GM12878 (cell line): ENCODE results near the gene GFRA3. TPM values are rescaled to one million over a fixed set of nuclear protein-coding genes. Genes with fewer than 3 reads are reported as not detected.

ENCODE experiments used
- ATAC-seq: fragments of 200-7000 bp; cut with Tn5 transposase; 3 replicates; pipeline ENCODE4 v1.9.1; 2020; ENCODE audit warnings: mild to moderate bottlenecking, moderate library complexity
- BruUV-seq: library from RNA; stranded (reverse); fragments of 400-500 nt; replicated peaks from 2 replicates; lab custom pipeline; 2021; lab: Mats Ljungman, UMichigan
- CTCF ChIA-PET: fragments of 300-600 bp; sonication (Branson Sonifier 250); formaldehyde crosslinking; extraction: SDS; loops from one replicate; lab custom pipeline; 2021; ENCODE audit warnings: inconsistent platforms; lab: Yijun Ruan, JAX
- POLR2A ChIA-PET: fragments of 350-600 bp; formaldehyde crosslinking; extraction: SDS; loops from one replicate; lab custom pipeline; 2021; ENCODE audit warnings: inconsistent platforms; lab: Charles Lee
- RAD21 ChIA-PET: fragments of 300-600 bp; sonication (Branson Sonifier 250); formaldehyde crosslinking; loops from one replicate; lab custom pipeline; 2023; ENCODE audit warnings: antibody characterized with exemption; ENCODE audit not compliant: unreplicated experiment; lab: Charles Lee
- SMC1A ChIA-PET: fragments of 300-600 bp; sonication (Branson Sonifier 250); formaldehyde crosslinking; loops from one replicate; lab custom pipeline; 2023; ENCODE audit not compliant: unreplicated experiment, uncharacterized antibody; lab: Charles Lee
- DNase-seq: peaks from one replicate; pipeline ENCODE4 v3.0.0-alpha.2; 2011; ENCODE audit warnings: low read depth, low spot score
- FAIRE-seq: peaks from 3 replicates; lab custom pipeline; 2011; peaks lifted over from hg19 to GRCh38; lab: Jason Lieb, UNC
- H2AFZ ChIP-seq: 2 replicates; pipeline ENCODE4 v1.6.0; 2011; ENCODE audit warnings: low read depth, low read length, control low read depth; ENCODE audit not compliant: control insufficient read depth
- H3K27ac ChIP-seq: 2 replicates; pipeline ENCODE4 v1.5.1; 2011; ENCODE audit warnings: control low read depth; ENCODE audit not compliant: control insufficient read depth, insufficient read depth
- H3K27me3 ChIP-seq, 2 experiments: replicated peaks in 1 of 2; 2 replicates each; pipeline versions ENCODE4 v1.6.0 to v1.6.1; 2011; ENCODE audit warnings: low read length in 1 of 2; ENCODE audit not compliant: control insufficient read depth in 2 of 2, insufficient read depth in 2 of 2
- H3K36me3 ChIP-seq, 2 experiments: 2 replicates each; pipeline ENCODE4 v1.5.1; 2011; ENCODE audit warnings: low read length in 1 of 2; ENCODE audit not compliant: control insufficient read depth in 2 of 2, insufficient read depth in 2 of 2
- H3K4me1 ChIP-seq: 2 replicates; pipeline ENCODE4 v1.6.1; 2011; ENCODE audit warnings: mild to moderate bottlenecking, low read length, moderate library complexity, mixed read lengths; ENCODE audit not compliant: control insufficient read depth, insufficient read depth
- H3K4me2 ChIP-seq: 2 replicates; pipeline ENCODE4 v1.6.0; 2011; ENCODE audit warnings: control low read depth; ENCODE audit not compliant: control insufficient read depth, insufficient read depth
- H3K4me3 ChIP-seq: fragments of 200-600 bp; sonication (generic); 2 replicates; pipeline ENCODE4 v1.5.1; 2016
- H3K79me2 ChIP-seq: 2 replicates; pipeline ENCODE4 v1.6.0; 2011; ENCODE audit warnings: low read length; ENCODE audit not compliant: control insufficient read depth, insufficient read depth
- H3K9ac ChIP-seq: 2 replicates; pipeline ENCODE4 v1.8.0; 2011; ENCODE audit warnings: low read length, control low read depth, mixed read lengths; ENCODE audit not compliant: control insufficient read depth, insufficient read depth
- H3K9me3 ChIP-seq: replicated peaks from 3 replicates; pipeline ENCODE4 v1.5.1; 2011; ENCODE audit warnings: mild to moderate bottlenecking, low read length; ENCODE audit not compliant: control insufficient read depth, insufficient read depth
- H4K20me1 ChIP-seq: 2 replicates; pipeline ENCODE4 v1.6.0; 2011; ENCODE audit not compliant: control insufficient read depth, insufficient read depth
- ATF7 ChIP-seq: fragments of 450-650 bp; IDR thresholded peaks from 2 replicates; pipeline ENCODE4 v1.6.1; 2016; ENCODE audit warnings: low read depth, mild to moderate bottlenecking
- BHLHE40 ChIP-seq, 2 experiments: fragments of 450-650 bp in 1 of 2; IDR thresholded peaks; 2 replicates each; pipeline ENCODE4 v1.6.1; 2011 to 2017; ENCODE audit warnings: low read depth in 2 of 2, borderline replicate concordance in 1 of 2, improper control_type of control experiment in 1 of 2, low read length in 1 of 2, mild to moderate bottlenecking in 1 of 2
- GABPA ChIP-seq: IDR thresholded peaks from 2 replicates; pipeline ENCODE4 v1.6.1; 2014; ENCODE audit warnings: antibody characterized with exemption, low read depth, mild to moderate bottlenecking, inconsistent platforms
- GATAD2B ChIP-seq: fragments of 450-650 bp; conservative IDR thresholded peaks from 2 replicates; pipeline ENCODE4 v1.6.1; 2017; ENCODE audit warnings: low read depth, mild to moderate bottlenecking, moderate library complexity
- MYB ChIP-seq: fragments of 150-350 bp; IDR thresholded peaks from 2 replicates; pipeline ENCODE4 v1.6.1; 2014; ENCODE audit warnings: mild to moderate bottlenecking, low read depth, low read length, borderline replicate concordance
- NFXL1 ChIP-seq: fragments of 450-650 bp; IDR thresholded peaks from 2 replicates; pipeline ENCODE4 v1.6.1; 2017; ENCODE audit warnings: antibody characterized with exemption, mild to moderate bottlenecking, borderline replicate concordance
- NR2C1 ChIP-seq: fragments of 450-650 bp; IDR thresholded peaks from 2 replicates; pipeline ENCODE4 v1.6.1; 2017; ENCODE audit warnings: antibody characterized with exemption, mild to moderate bottlenecking, moderate library complexity
- RFX5 ChIP-seq: IDR thresholded peaks from 2 replicates; pipeline ENCODE4 v1.6.1; 2011; ENCODE audit warnings: low read depth, low read length, improper control_type of control experiment
- TCF7 ChIP-seq: IDR thresholded peaks from 2 replicates; pipeline ENCODE4 v1.6.1; 2014; ENCODE audit warnings: antibody characterized with exemption, borderline replicate concordance
- WRNIP1 ChIP-seq: IDR thresholded peaks from 2 replicates; pipeline ENCODE4 v1.6.1; 2011; ENCODE audit warnings: low read depth, low read length, improper control_type of control experiment, borderline replicate concordance
- ZNF687 ChIP-seq: fragments of 450-650 bp; IDR thresholded peaks from 2 replicates; pipeline ENCODE4 v1.6.1; 2017; ENCODE audit warnings: mild to moderate bottlenecking, moderate library complexity
- in situ Hi-C: fragments of 300-500 bp; cut with MboI; formaldehyde crosslinking; loops from 9 replicates; pipeline ENCODE4 v1.14.3; 2018; ENCODE audit warnings: mixed read lengths
- intact Hi-C: fragments of 100-400 bp; cut with micrococcal nuclease; formaldehyde crosslinking; loops from one replicate; pipeline ENCODE4 v1.14.2; 2022; ENCODE audit not compliant: unreplicated experiment
- polyA plus RNA-seq, 11 experiments: library from polyadenylated mRNA; depleted of rRNA in 4 of 11; unstranded in 6 of 11; stranded (reverse) in 5 of 11; fragments of >200 nt; fragmentation: Nextera tagmentation in 4 of 11; fragmentation: Illumina TruSeq in 1 of 11; extraction: Ambion mirVana in 4 of 11; extraction: Trizol in 1 of 11; gene quantifications; 1 replicate in 1 of 11; 2 replicates in 10 of 11; pipeline versions ENCODE4 v1.2.1 to v1.2.3, GENCODE V29; 2011 to 2016; ENCODE audit warnings: inconsistent platforms in 2 of 11, missing spikeins in 2 of 11, low read depth in 1 of 11
- total RNA-seq, 4 experiments: library from RNA; depleted of rRNA in 3 of 4; stranded (reverse); fragments of >200 nt in 3 of 4; fragmentation: Illumina TruSeq in 1 of 4; extraction: Trizol in 1 of 4; gene quantifications; 2 replicates each; pipeline versions ENCODE4 v1.2.1 to v1.2.3, GENCODE V29; 2013 to 2021

The GFRA3 gene
- total and polyA plus RNA-seq, 10 of the 15 experiments (the other 5 are each of a cell fraction or from before 2014, with no cell fraction given), result 0.06 to 0.10 (median 0.08) TPM; not detected in 7

DNA sequence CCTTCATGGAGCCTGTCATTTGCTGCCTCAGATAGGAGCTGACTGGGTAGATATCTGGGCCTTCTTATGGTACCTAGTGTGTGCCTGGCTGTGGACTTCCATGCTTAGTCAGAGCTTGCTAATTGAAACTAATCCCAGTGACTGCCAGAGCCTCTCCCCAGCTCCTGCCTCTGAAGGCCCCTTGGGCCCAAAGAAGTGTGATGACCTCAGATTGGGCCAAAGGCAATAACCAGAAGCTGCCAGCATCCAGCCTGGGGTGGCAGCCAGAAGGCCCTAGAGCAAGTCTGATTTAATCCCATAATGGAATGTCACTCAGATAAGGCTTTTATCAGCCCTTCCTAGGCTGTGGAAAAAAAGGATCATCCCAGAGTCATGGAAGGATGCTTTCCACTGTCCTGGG is 44.2 kb downstream of the GFRA3 start:
- SMC1A ChIA-PET, result no interaction called here
- intact Hi-C loops (no loop called here), in situ Hi-C loops (no loop called here)
- no peak for DNase-seq
- Histone ChIP-seq H3K4me1 (no peaks in the 10 kb centered on the region), H3K27me3 (no peaks in the 10 kb centered on the region), H3K4me2 (no peak overlapping the region), H3K79me2 (no peaks in the 10 kb centered on the region), H3K27ac (no peak overlapping the region), H2AFZ (no peak overlapping the region), H3K9ac (no peak overlapping the region), H3K36me3 (no peaks in the 10 kb centered on the region), H4K20me1 (no peaks in the 10 kb centered on the region), H3K9me3 (peaks cover 3% of the 10 kb centered on the region; the same call in 1 of the 3 replicates), H3K4me3 (no peak overlapping the region)
- POLR2A ChIA-PET, result no interaction called here
- no peak for FAIRE-seq
- RAD21 ChIA-PET, result no interaction called here
- CTCF ChIA-PET, result no interaction called here
- no TSS peak for BruUV-seq
- no peak for ATAC-seq
- TF ChIP-seq ZNF687, result no peak
- TF ChIP-seq NFXL1, result no peak
- TF ChIP-seq WRNIP1, result no peak
- no peak for TF ChIP-seq MYB
- TF ChIP-seq BHLHE40 (IDR thresholded peaks at IDR 0.05; ENCODE audit: borderline replicate concordance in 1 of 2, low read depth in 2 of 2, low read length in 1 of 2), result no peak
- TF ChIP-seq GATAD2B, result no peak
- no peak for TF ChIP-seq RFX5
- TF ChIP-seq ATF7, result no peak
- no peak for TF ChIP-seq GABPA
- TF ChIP-seq TCF7, result no peak
- TF ChIP-seq NR2C1, result no peak
